Neural progenitor cell (in vitro differentiated cells): ENCODE measurements around the gene PBX1. TPM values are rescaled to one million over a fixed set of nuclear protein-coding genes. Genes with fewer than 3 reads are reported as not detected.

ENCODE experiments used
- DNase-seq: peaks from one replicate; pipeline ENCODE4 v3.0.0-alpha.2; 2016; ENCODE audit warnings: low spot score
- H2AFZ ChIP-seq: fragments of 200-600 bp; sonication (generic); replicated peaks from 2 replicates; pipeline ENCODE4 v1.6.1; 2016; ENCODE audit warnings: antibody characterized with exemption
- H3F3A ChIP-seq: fragments of 200-600 bp; sonication (generic); 2 replicates; pipeline ENCODE4 v1.6.1; 2016; ENCODE audit warnings: antibody characterized with exemption, low read depth
- H3K27ac ChIP-seq: fragments of 200-600 bp; sonication (generic); 2 replicates; pipeline ENCODE4 v1.5.1; 2016; ENCODE audit warnings: mild to moderate bottlenecking
- H3K27me3 ChIP-seq: fragments of 200-600 bp; sonication (generic); 2 replicates; pipeline ENCODE4 v1.6.1; 2016; ENCODE audit warnings: mild to moderate bottlenecking, moderate library complexity
- H3K36me3 ChIP-seq: fragments of 200-600 bp; sonication (generic); 2 replicates; pipeline ENCODE4 v1.5.1; 2016
- H3K4me1 ChIP-seq: fragments of 200-600 bp; sonication (generic); 2 replicates; pipeline ENCODE4 v1.6.1; 2016; ENCODE audit warnings: mixed run types
- H3K4me2 ChIP-seq: fragments of 200-600 bp; sonication (generic); 2 replicates; pipeline ENCODE4 v1.6.1; 2016
- H3K4me3 ChIP-seq: fragments of 200-600 bp; sonication (generic); 2 replicates; pipeline ENCODE4 v1.5.1; 2016
- H3K79me2 ChIP-seq: fragments of 200-600 bp; sonication (generic); 2 replicates; pipeline ENCODE4 v1.6.1; 2016; ENCODE audit warnings: low read depth
- H3K9ac ChIP-seq: fragments of 200-600 bp; sonication (generic); 2 replicates; pipeline ENCODE4 v1.6.1; 2016
- H3K9me3 ChIP-seq: fragments of 200-600 bp; sonication (generic); 2 replicates; pipeline ENCODE4 v1.5.1; 2016; ENCODE audit warnings: low read depth
- H4K20me1 ChIP-seq: fragments of 200-600 bp; sonication (generic); 2 replicates; pipeline ENCODE4 v1.6.1; 2016; ENCODE audit warnings: low read depth
- H3K27ac Mint-ChIP-seq: 3 replicates; pipeline ENCODE4 v1.8.0; 2021; ENCODE audit warnings: mixed read lengths
- H3K27me3 Mint-ChIP-seq: 2 replicates; pipeline ENCODE4 v1.8.0; 2022; ENCODE audit warnings: low read depth, mild to moderate bottlenecking, inconsistent platforms, moderate library complexity, mixed read lengths; ENCODE audit not compliant: insufficient read depth
- H3K36me3 Mint-ChIP-seq: 3 replicates; pipeline ENCODE4 v1.8.0; 2021; ENCODE audit warnings: mixed read lengths
- H3K4me1 Mint-ChIP-seq: 3 replicates; pipeline ENCODE4 v1.8.0; 2021; ENCODE audit warnings: mixed read lengths
- H3K4me3 Mint-ChIP-seq: 3 replicates; pipeline ENCODE4 v1.8.0; 2021; ENCODE audit warnings: mild to moderate bottlenecking, moderate library complexity, mixed read lengths
- H3K9me3 Mint-ChIP-seq: 3 replicates; pipeline ENCODE4 v1.8.0; 2020; ENCODE audit warnings: mixed read lengths
- EZH2 ChIP-seq: fragments of 200-600 bp; sonication (generic); IDR thresholded peaks from 2 replicates; pipeline ENCODE4 v1.6.1; 2017; ENCODE audit warnings: antibody characterized with exemption, mild to moderate bottlenecking, moderate library complexity
- EZH2phosphoT487 ChIP-seq: fragments of 200-600 bp; sonication (generic); IDR thresholded peaks from 2 replicates; pipeline ENCODE4 v1.6.1; 2017; ENCODE audit warnings: antibody characterized with exemption
- total RNA-seq: library from RNA; depleted of rRNA; stranded (reverse); fragments of >200 nt; gene quantifications from 2 replicates; pipeline ENCODE4 v1.2.3, GENCODE V29; 2015; ENCODE audit warnings: low replicate concordance
- TF ChIP-seq, protein P1 (sequence below): fragments of 200-600 bp; sonication (generic); IDR thresholded peaks from 2 replicates; pipeline ENCODE4 v1.5.1; 2017; ENCODE audit warnings: antibody characterized with exemption, mild to moderate bottlenecking

Gene PBX1
- total RNA-seq, 1 donor from 2014 or later: 91.1 TPM

DNA sequence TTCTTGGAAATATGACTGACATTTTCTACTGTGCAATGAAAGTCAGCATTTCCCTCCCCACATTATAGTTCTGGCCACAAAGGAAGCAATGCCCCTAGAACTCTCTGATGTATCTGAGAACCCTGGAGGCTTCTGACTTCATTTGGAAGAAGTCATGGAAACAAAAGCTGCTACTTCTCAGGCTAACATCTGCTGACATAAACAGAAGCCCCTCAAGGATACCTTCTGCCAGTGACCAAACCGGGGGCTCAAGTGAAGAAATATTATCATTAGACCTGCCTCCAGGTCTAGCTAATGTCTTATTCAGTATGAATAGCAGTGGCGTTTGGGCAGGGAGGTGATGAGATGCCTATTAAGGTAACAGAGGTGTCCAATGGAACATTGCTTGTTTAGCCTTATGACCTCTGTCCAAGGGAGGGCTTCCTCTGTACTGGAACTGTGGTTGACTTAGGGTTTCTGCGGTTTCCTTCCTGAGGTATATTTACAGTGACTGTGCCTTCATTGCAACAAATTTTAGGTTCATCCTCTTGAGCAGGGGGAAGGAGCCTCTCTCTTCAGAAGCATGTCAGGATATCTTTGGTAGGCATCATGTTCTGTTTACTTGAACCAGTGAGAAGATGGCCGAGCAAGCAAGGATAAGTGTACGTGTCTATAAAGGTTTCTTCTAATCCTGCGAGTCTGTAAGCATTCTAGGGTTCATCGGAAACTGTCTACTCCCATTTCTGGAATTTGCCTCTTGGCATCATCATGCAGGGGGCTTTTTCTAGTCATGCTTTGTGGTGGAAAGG is 161.7 kb downstream of the PBX1 start:
- Mint-ChIP-seq H3K27ac (no peak overlapping the region), H3K36me3 (peaks cover 32% of the 10 kb centered on the region), H3K27me3 (peaks cover 2% of the 10 kb centered on the region), H3K4me1 (peaks cover 32% of the 10 kb centered on the region), H3K9me3 (peaks cover 5% of the 10 kb centered on the region), H3K4me3 (no peak overlapping the region)
- no peak overlapping the region for H3K4me3 ChIP-seq
- H3K4me2 ChIP-seq: no peak overlapping the region
- no peak overlapping the region for H3K9ac ChIP-seq
- DNase-seq: no peak
- no peak overlapping the region for H3K27ac ChIP-seq
- no peaks in the 10 kb centered on the region for H3K9me3 ChIP-seq
- TF ChIP-seq, protein P1, sequence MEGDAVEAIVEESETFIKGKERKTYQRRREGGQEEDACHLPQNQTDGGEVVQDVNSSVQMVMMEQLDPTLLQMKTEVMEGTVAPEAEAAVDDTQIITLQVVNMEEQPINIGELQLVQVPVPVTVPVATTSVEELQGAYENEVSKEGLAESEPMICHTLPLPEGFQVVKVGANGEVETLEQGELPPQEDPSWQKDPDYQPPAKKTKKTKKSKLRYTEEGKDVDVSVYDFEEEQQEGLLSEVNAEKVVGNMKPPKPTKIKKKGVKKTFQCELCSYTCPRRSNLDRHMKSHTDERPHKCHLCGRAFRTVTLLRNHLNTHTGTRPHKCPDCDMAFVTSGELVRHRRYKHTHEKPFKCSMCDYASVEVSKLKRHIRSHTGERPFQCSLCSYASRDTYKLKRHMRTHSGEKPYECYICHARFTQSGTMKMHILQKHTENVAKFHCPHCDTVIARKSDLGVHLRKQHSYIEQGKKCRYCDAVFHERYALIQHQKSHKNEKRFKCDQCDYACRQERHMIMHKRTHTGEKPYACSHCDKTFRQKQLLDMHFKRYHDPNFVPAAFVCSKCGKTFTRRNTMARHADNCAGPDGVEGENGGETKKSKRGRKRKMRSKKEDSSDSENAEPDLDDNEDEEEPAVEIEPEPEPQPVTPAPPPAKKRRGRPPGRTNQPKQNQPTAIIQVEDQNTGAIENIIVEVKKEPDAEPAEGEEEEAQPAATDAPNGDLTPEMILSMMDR: no peak
- no peak for TF ChIP-seq EZH2
- TF ChIP-seq EZH2phosphoT487: no peak
- H3F3A ChIP-seq: no peaks in the 10 kb centered on the region
- no peaks in the 10 kb centered on the region for H3K27me3 ChIP-seq
- H3K4me1 ChIP-seq: peaks cover 7% of the 10 kb centered on the region
- peaks cover 97% of the 10 kb centered on the region for H3K79me2 ChIP-seq
- H2AFZ ChIP-seq: no peak overlapping the region
- no peaks in the 10 kb centered on the region for H3K36me3 ChIP-seq
- peaks cover 31% of the 10 kb centered on the region for H4K20me1 ChIP-seq

DNA sequence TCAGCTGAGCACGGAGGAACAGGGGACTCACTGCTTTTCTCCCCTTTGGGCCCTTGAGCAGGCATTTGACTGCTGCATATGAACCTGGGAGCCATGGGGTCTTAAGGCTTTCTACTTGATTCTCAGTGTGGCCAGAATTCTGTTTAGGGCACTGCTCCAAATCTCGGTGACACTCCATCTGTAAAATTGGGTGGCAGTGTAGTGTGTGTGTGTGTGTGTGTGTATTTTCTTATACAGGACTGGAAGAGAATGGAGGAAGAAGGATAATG is 162.2 kb downstream of the PBX1 start:
- no peak overlapping the region for H2AFZ ChIP-seq
- H3K27ac Mint-ChIP-seq: no peak overlapping the region
- peaks cover 2% of the 10 kb centered on the region for H3K27me3 Mint-ChIP-seq
- H3K4me3 Mint-ChIP-seq: no peak overlapping the region
- H3K4me3 ChIP-seq: no peak overlapping the region
- H3K36me3 Mint-ChIP-seq: peaks cover 31% of the 10 kb centered on the region
- TF ChIP-seq EZH2 (no peak), EZH2phosphoT487 (no peak)
- TF ChIP-seq, protein P1: no peak
- H3K9me3 ChIP-seq: no peaks in the 10 kb centered on the region
- H3K27me3 ChIP-seq: no peaks in the 10 kb centered on the region
- peaks cover 32% of the 10 kb centered on the region for H3K4me1 Mint-ChIP-seq
- no peaks in the 10 kb centered on the region for H3K36me3 ChIP-seq
- peaks cover 7% of the 10 kb centered on the region for H3K4me1 ChIP-seq
- H3K9ac ChIP-seq: no peak overlapping the region
- peaks cover 97% of the 10 kb centered on the region for H3K79me2 ChIP-seq
- peaks cover 27% of the 10 kb centered on the region for H4K20me1 ChIP-seq
- DNase-seq: no peak
- H3K27ac ChIP-seq: no peak overlapping the region
- no peak overlapping the region for H3K4me2 ChIP-seq
- no peaks in the 10 kb centered on the region for H3F3A ChIP-seq
- peaks cover 5% of the 10 kb centered on the region for H3K9me3 Mint-ChIP-seq

- Mint-ChIP-seq H3K4me3 (no peak overlapping the region), H3K27ac (peak overlapping the region; percentile 36), H3K27me3 (peaks cover 2% of the 10 kb centered on the region), H3K4me1 (peaks cover 37% of the 10 kb centered on the region), H3K9me3 (peaks cover 5% of the 10 kb centered on the region), H3K36me3 (peaks cover 28% of the 10 kb centered on the region)
- Histone ChIP-seq H3K27me3 (no peaks in the 10 kb centered on the region), H2AFZ (no peak overlapping the region), H3K9me3 (no peaks in the 10 kb centered on the region), H3K36me3 (no peaks in the 10 kb centered on the region), H3K4me3 (no peak overlapping the region), H4K20me1 (peaks cover 27% of the 10 kb centered on the region), H3F3A (no peaks in the 10 kb centered on the region), H3K79me2 (peaks cover 96% of the 10 kb centered on the region), H3K9ac (no peak overlapping the region), H3K4me1 (peaks cover 8% of the 10 kb centered on the region), H3K27ac (no peak overlapping the region), H3K4me2 (no peak overlapping the region)
- no peak for DNase-seq
- TF ChIP-seq EZH2 (no peak), EZH2phosphoT487 (no peak)
- TF ChIP-seq, protein P1: no peak
Observed at GRCh38 chr1:164723296-164723798, 164.4 kb downstream of the PBX1 start.
